DND-41 (cell line): Measurements from ENCODE around the gene CFAP65.

Experiments
- ATAC-seq: fragments of 200-7000 bp; cut with Tn5 transposase; 3 replicates; pipeline ENCODE4 v1.9.1; 2021; ENCODE audit warnings: low read depth; ENCODE audit not compliant: insufficient read depth
- DNase-seq: peaks from one replicate; pipeline ENCODE4 v3.0.0-alpha.2; 2020
- H2AFZ ChIP-seq: 2 replicates; pipeline ENCODE4 v1.6.0; 2012; ENCODE audit warnings: low read depth, low read length
- H3K27ac ChIP-seq: 2 replicates; pipeline ENCODE4 v1.5.1; 2012; ENCODE audit warnings: low read length, inconsistent platforms
- H3K27me3 ChIP-seq: fragments of 200-600 bp; sonication (generic); 2 replicates; pipeline ENCODE4 v1.6.0; 2012; ENCODE audit warnings: low read length, mild to moderate bottlenecking, inconsistent platforms; ENCODE audit not compliant: insufficient read depth, poor library complexity
- H3K36me3 ChIP-seq: 2 replicates; pipeline ENCODE4 v1.5.1; 2012; ENCODE audit warnings: low read length, inconsistent platforms; ENCODE audit not compliant: insufficient read depth
- H3K4me1 ChIP-seq: 2 replicates; pipeline ENCODE4 v1.5.1; 2012; ENCODE audit warnings: mild to moderate bottlenecking, low read length; ENCODE audit not compliant: insufficient read depth
- H3K4me2 ChIP-seq: 2 replicates; pipeline ENCODE4 v1.6.0; 2012; ENCODE audit warnings: mild to moderate bottlenecking, moderate library complexity, low read length, inconsistent platforms; ENCODE audit not compliant: insufficient read depth
- H3K4me3 ChIP-seq, 2 experiments: fragments of 200-600 bp in 1 of 2; shearing (Covaris generic) in 1 of 2; 2 replicates each; pipeline ENCODE4 v1.5.1; 2012 to 2016; ENCODE audit warnings: inconsistent platforms in 2 of 2, low read length in 2 of 2, mild to moderate bottlenecking in 2 of 2, low read depth in 1 of 2, moderate library complexity in 1 of 2
- H3K79me2 ChIP-seq: 2 replicates; pipeline ENCODE4 v1.6.0; 2012; ENCODE audit warnings: low read length, inconsistent platforms; ENCODE audit not compliant: insufficient read depth
- H3K9ac ChIP-seq: 2 replicates; pipeline ENCODE4 v1.6.0; 2012; ENCODE audit warnings: low read depth, mild to moderate bottlenecking, inconsistent platforms, low read length, moderate library complexity
- H3K9me3 ChIP-seq: 2 replicates; pipeline ENCODE4 v1.5.1; 2012; ENCODE audit warnings: low read length, moderate library complexity, mild to moderate bottlenecking, inconsistent platforms; ENCODE audit not compliant: insufficient read depth, severe bottlenecking
- H4K20me1 ChIP-seq: 2 replicates; pipeline ENCODE4 v1.6.0; 2012; ENCODE audit warnings: low read length; ENCODE audit not compliant: insufficient read depth
- EZH2 ChIP-seq: IDR thresholded peaks from 3 replicates; pipeline ENCODE4 v1.6.1; 2012; ENCODE audit warnings: borderline replicate concordance, low read depth, mild to moderate bottlenecking, moderate library complexity, low read length, inconsistent platforms; ENCODE audit not compliant: severe bottlenecking
- TF ChIP-seq, protein P1 (sequence below): IDR thresholded peaks from 2 replicates; pipeline ENCODE4 v1.5.1; 2012; ENCODE audit warnings: borderline replicate concordance, low read length, moderate library complexity, mild to moderate bottlenecking; ENCODE audit not compliant: poor library complexity, severe bottlenecking; ENCODE audit errors: extremely low read depth

CFAP65 gene

DNA sequence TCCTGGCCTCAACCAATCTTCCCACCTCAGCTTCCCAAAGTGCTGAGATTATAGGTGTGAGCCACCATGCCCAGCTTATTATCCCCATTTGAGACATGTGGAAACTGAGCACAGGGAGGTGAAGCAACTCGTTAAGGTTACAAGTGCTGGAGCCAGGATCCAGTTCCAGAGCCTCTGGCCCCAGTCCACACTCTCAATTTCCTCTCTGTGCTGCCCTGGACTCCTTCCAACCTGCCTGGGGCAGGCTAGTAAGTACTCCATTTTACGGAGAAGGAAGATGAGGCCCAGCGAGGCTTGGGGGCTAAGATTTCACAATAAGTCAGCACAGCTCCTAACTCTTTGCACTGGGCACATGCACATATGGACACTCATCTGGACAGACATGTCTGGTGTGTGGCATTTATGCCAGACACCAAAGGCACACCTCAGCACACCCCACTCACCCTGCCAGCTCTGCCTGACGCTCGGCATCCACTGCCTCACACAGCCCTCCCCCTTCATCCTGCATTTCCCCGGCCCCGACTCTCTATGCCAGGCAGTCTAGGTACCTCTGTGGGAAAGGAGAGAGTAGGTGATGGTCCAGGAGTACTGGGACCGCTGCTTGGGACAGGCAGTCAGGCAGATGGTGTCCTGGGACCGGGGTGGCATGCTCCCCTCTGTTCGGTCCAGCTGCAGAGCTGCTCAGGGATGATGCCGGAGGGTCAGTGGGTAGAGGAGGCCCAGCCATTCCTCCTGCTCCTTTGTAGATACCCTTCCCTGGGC lies 20.5 kb downstream of the CFAP65 start:
- Histone ChIP-seq H4K20me1 (no peaks in the 10 kb centered on the region), H3K27me3 (peaks cover 5% of the 10 kb centered on the region), H2AFZ (no peak overlapping the region), H3K79me2 (no peaks in the 10 kb centered on the region), H3K4me3 (no peak overlapping the region), H3K9me3 (no peaks in the 10 kb centered on the region), H3K36me3 (no peaks in the 10 kb centered on the region), H3K4me2 (no peak overlapping the region), H3K4me1 (no peaks in the 10 kb centered on the region), H3K27ac (no peak overlapping the region), H3K9ac (no peak overlapping the region)
- TF ChIP-seq EZH2, result no peak
- TF ChIP-seq, protein P1, sequence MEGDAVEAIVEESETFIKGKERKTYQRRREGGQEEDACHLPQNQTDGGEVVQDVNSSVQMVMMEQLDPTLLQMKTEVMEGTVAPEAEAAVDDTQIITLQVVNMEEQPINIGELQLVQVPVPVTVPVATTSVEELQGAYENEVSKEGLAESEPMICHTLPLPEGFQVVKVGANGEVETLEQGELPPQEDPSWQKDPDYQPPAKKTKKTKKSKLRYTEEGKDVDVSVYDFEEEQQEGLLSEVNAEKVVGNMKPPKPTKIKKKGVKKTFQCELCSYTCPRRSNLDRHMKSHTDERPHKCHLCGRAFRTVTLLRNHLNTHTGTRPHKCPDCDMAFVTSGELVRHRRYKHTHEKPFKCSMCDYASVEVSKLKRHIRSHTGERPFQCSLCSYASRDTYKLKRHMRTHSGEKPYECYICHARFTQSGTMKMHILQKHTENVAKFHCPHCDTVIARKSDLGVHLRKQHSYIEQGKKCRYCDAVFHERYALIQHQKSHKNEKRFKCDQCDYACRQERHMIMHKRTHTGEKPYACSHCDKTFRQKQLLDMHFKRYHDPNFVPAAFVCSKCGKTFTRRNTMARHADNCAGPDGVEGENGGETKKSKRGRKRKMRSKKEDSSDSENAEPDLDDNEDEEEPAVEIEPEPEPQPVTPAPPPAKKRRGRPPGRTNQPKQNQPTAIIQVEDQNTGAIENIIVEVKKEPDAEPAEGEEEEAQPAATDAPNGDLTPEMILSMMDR, result no peak
- no peak for DNase-seq
- ATAC-seq, result no peak

DNA sequence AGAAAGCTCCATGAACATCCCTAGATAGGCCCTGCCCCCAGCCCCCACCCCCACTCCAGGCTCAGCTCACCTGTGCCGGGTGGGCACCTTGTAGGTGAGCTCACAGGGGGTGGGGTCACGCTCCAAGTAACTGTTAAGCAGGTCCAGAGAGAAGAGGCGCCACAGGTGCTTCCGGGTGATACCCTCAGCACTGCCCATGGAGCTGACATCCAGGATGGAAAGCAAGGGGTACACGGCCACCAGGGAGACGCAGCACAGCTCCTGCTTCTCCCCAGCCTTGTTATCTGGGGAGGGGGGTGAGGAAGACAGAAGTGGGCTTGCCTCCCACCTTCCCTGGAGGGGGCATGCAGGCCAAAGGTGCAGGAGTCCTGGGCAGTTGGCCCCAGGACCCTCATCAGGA lies 21.9 kb downstream of the CFAP65 start:
- Histone ChIP-seq H4K20me1 (no peaks in the 10 kb centered on the region), H3K27me3 (no peaks in the 10 kb centered on the region), H3K4me2 (no peak overlapping the region), H3K9ac (no peak overlapping the region), H3K27ac (no peak overlapping the region), H3K9me3 (no peaks in the 10 kb centered on the region), H3K79me2 (no peaks in the 10 kb centered on the region), H3K4me1 (no peaks in the 10 kb centered on the region), H3K4me3 (no peak overlapping the region), H3K36me3 (no peaks in the 10 kb centered on the region), H2AFZ (no peak overlapping the region)
- DNase-seq (no peak), ATAC-seq (no peak)
- TF ChIP-seq EZH2, result no peak
- TF ChIP-seq, protein P1, result no peak

DNA sequence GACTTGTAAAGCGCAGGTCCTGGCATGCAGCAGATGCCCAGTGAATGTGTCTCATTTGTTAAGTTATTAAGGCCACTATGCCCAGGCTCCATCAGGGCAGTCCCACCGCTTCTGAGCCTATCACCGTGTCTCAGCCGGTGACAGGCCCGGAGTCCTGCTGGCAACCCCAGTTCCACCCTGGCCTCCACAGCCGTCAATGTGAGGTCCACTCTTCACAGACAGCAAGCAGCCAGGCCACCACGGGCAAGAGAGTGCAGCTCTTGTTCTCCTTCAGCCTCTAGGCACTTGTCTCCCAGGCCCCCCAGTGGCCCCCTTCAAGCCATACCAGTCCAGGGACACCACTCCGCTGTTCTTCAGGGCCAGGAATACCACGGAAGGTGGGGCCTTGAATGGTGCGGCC lies 22.6 kb downstream of the CFAP65 start:
- ATAC-seq, result no peak
- no peaks in the 10 kb centered on the region for H3K79me2 ChIP-seq
- H3K9me3 ChIP-seq, result no peaks in the 10 kb centered on the region
- no peaks in the 10 kb centered on the region for H3K36me3 ChIP-seq
- no peaks in the 10 kb centered on the region for H3K27me3 ChIP-seq
- H3K9ac ChIP-seq, result no peak overlapping the region
- no peaks in the 10 kb centered on the region for H4K20me1 ChIP-seq
- TF ChIP-seq, protein P1, result no peak
- no peak for TF ChIP-seq EZH2
- H3K4me3 ChIP-seq, result no peak overlapping the region
- no peak overlapping the region for H3K27ac ChIP-seq
- H3K4me1 ChIP-seq, result no peaks in the 10 kb centered on the region
- DNase-seq, result no peak
- no peak overlapping the region for H2AFZ ChIP-seq
- H3K4me2 ChIP-seq, result no peak overlapping the region
